BE2C (cell line): ENCODE data around the gene CCN5.

Experiments
- DNase-seq: peaks from one replicate; pipeline ENCODE4 v3.0.0-alpha.2; 2020
- H3K27me3 ChIP-seq: fragments of 250-450 bp; sonication (Bioruptor Pico); 2 replicates; pipeline ENCODE4 v1.5.1; 2020; ENCODE audit warnings: mild to moderate bottlenecking
- H3K36me3 ChIP-seq: fragments of 250-450 bp; sonication (Bioruptor Pico); 2 replicates; pipeline ENCODE4 v1.5.1; 2020; ENCODE audit warnings: mild to moderate bottlenecking
- H3K4me1 ChIP-seq: fragments of 250-450 bp; sonication (Bioruptor Pico); 2 replicates; pipeline ENCODE4 v1.5.1; 2020
- H3K4me3 ChIP-seq: 2 replicates; pipeline ENCODE4 v1.5.1; 2011; ENCODE audit warnings: low read depth, low read length
- H3K9me3 ChIP-seq: fragments of 250-450 bp; sonication (Bioruptor Pico); 2 replicates; pipeline ENCODE4 v1.5.1; 2020
- CTCF ChIP-seq: IDR thresholded peaks from 2 replicates; pipeline ENCODE4 v1.5.1; 2012; ENCODE audit warnings: mild to moderate bottlenecking, low read depth, low read length

The CCN5 gene

GRCh38 chr20:44689809-44690208, 25.4 kb upstream of the CCN5 start:
- DNase-seq = no peak
- no peaks in the 10 kb centered on the region; the same call in 1 of the 2 replicates for H3K9me3 ChIP-seq
- no peaks in the 10 kb centered on the region for H3K27me3 ChIP-seq
- TF ChIP-seq CTCF = no peak
- H3K4me1 ChIP-seq = no peaks in the 10 kb centered on the region
- no peaks in the 10 kb centered on the region; the same call in 1 of the 2 replicates for H3K36me3 ChIP-seq
- H3K4me3 ChIP-seq = no peak overlapping the region

DNA sequence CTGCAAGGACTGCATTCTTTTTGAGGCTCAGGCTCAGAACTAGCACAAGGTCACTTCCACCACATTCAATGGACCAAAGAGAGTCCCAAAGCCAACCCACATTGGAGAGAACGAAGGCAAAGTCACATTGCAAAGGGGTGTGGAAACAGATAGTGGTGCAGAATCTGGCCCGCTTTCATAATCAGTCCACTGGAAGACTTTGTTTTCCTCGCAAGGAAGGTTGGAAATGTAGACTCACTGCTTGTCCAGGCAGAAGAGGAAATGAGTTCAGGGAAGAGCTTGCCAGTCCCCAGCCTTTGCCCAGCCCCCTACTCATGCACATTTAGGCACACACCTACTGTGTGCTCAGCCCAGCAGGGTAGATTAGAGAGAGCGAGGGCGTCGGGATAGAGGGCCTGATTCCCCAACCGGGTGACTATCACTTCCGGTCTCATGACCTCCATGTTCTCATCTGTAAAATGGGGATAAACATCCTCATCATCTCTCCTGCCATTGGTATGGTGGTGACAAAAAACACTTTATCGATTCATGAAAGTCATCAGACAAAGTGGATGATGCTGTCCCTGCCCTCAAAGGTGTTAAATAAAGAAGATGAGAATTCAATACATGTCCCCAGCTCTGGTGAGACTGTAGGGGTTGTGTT, 24.3 kb upstream of the CCN5 start:
- H3K9me3 ChIP-seq = no peaks in the 10 kb centered on the region; the same call in 1 of the 2 replicates
- no peak overlapping the region for H3K4me3 ChIP-seq
- no peaks in the 10 kb centered on the region for H3K27me3 ChIP-seq
- DNase-seq = no peak
- no peak for TF ChIP-seq CTCF
- no peaks in the 10 kb centered on the region; the same call in 1 of the 2 replicates for H3K36me3 ChIP-seq
- H3K4me1 ChIP-seq = no peaks in the 10 kb centered on the region

DNA sequence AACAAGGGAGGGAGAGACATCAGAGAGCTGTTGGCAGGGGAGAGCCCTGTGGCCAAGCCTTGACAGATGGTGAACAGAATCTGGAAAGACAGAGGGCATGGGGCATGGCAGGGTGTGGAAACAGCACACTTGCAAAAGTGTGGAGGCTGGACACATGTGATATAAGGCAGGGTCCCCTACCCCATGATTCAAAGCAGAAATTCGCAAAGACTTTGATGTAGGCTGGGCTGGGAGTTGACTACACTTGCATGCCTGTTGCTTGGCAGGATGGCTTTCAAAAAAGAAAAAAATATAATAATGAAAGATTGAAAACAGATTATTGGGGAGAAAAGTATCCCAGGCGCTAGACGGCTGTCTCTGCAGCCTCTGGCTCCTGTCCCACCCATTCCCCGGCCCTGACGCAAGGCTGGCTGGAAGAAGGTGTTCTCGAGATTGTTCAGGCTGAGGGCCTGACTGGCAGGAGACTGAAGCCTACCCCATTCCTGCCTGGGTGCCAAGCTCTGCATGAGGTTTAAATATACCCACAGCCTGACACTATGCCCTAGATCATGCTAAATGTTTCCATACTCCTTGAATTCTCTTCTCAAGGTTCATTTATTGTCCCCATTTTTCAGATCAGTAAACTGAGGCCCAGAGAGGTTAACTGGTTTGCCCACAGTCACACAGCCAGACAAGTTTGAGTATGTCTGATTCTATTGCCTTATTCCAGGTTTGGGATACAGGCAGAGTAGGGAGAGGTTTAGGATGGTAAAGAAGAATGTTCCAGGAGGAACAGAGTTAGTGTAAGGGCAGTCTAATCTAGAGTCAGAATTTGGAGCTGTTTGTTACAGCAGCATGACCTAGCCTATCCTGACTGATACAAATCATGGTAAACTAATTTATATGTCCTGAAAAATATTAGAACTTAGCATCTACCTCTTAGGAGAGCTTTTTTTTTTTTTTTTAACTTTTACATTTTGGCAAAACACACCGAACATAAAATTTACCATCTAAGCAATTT, 23.4 kb upstream of the CCN5 start:
- H3K36me3 ChIP-seq = no peaks in the 10 kb centered on the region; the same call in 1 of the 2 replicates
- H3K4me3 ChIP-seq = no peak overlapping the region
- no peaks in the 10 kb centered on the region for H3K4me1 ChIP-seq
- TF ChIP-seq CTCF = no peak
- DNase-seq = no peak
- no peaks in the 10 kb centered on the region for H3K27me3 ChIP-seq
- no peaks in the 10 kb centered on the region; the same call in 1 of the 2 replicates for H3K9me3 ChIP-seq

DNA sequence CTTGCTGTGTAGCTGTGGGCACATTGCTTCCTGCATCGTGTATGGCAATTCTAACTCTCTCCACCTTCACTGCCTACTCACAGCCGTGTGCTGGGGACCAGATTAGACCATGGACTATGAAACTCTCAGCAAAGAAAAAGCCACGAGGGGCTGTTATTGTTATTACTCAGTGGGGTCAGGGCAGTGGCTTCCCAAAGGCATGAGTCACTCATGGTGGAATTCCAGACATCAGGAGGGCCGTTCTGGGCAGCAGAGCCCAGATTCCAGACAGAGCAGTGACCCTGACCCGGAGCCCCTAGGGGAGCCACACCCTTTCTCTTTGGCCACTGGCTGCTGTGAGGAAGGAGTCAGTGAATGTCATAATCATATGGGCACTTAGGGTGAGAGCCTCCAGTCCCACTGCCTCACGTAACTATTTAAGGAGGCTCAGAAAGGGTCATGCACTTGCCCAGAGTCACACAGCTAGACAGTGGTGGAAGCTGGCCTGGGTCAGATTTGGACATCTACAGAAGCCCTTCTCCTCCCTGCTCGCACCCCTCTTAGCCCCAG, 22.2 kb upstream of the CCN5 start:
- Histone ChIP-seq H3K9me3 (no peaks in the 10 kb centered on the region; the same call in 1 of the 2 replicates), H3K4me1 (no peaks in the 10 kb centered on the region), H3K36me3 (no peaks in the 10 kb centered on the region; the same call in 1 of the 2 replicates), H3K27me3 (no peaks in the 10 kb centered on the region), H3K4me3 (no peak overlapping the region)
- DNase-seq = no peak
- no peak for TF ChIP-seq CTCF

- no peak for DNase-seq
- Histone ChIP-seq H3K9me3 (no peaks in the 10 kb centered on the region; the same call in 1 of the 2 replicates), H3K4me3 (no peak overlapping the region), H3K27me3 (no peaks in the 10 kb centered on the region), H3K36me3 (no peaks in the 10 kb centered on the region; the same call in 1 of the 2 replicates), H3K4me1 (no peaks in the 10 kb centered on the region)
- no peak for TF ChIP-seq CTCF
Measured at GRCh38 chr20:44693627-44694026, 21.5 kb upstream of the CCN5 start.
